ENCODE results near the gene GOLGA2.

GRCh38 chr9:128213746-128214497, 61.9 kb downstream of the GOLGA2 start:
- TF ChIP-seq CTCF (conservative IDR thresholded peaks at IDR 0.05): no peak
- TF ChIP-seq ZFX (IDR thresholded peaks at IDR 0.05): no peak
